Globus pallidus (tissue), 1 donor: ENCODE measurements around the gene PLEKHG3.
"Not testable (repeated sequence)": the region's sequence is repeated elsewhere in the genome, so short reads cannot be mapped to it uniquely, and the experiment has no call there.

Source experiments
- DNase-seq: peaks from one replicate; pipeline ENCODE4 v3.0.0-alpha.2; 2015; ENCODE audit warnings: low spot score

PLEKHG3 gene

DNA sequence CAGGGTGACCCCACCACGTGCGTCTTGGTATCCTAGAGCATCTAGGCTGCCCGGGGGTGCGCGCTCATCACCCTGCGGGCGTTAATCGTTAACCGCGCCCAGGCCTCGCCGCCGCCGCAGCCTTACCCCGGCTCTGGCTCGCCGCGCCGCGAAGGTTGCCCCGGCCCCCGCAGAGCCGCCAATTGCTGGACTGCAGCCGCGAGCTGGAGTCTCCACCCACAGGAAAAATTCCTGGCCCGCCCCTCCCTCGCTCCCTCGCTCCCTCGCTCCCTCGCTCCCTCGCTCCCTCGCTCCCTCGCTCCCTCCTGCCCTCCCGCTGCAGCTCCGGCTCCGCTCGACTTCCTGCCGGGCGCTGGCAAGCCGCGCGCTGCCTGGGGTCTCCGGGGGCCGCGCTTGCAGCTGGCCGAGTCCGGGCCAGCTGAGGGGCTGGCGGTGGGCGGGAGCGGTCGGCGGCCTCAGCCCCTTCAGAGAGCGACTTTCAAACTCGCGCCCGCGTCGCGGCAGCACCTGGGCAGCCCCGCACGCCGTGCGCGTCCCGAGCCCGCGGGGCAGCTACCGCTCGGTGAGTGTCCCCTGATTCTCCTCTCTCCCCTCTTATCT is at the start of gene PLEKHG3:
Gene PLEKHG3 (plus strand): TSS at position 282 of the 600 bp plus-strand sequence. CDS start 23,208 bp downstream, outside the sequence.
- DNase-seq = peak; percentile 89

DNA sequence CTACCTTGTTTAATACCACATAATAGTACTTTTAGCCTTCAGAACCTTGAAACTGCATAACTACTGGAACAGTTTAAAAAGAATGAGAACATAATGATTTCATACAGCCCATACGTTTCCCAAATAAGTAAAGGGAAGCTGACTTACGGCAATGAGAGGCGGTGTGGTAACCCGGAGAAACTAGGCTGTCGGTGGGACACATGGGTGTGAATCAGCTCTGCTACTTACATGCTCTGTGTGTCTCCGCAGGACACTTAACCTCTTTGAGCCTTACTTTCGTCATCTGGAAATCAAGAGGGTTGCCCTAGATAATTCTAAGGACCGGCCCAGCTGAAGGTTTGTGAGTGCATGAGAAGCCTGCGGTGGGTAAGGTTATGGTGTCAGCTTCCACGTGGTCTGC is 49.3 kb upstream of the PLEKHG3 start:
- DNase-seq = no peak

GRCh38 chr14:64656986-64657385 is 47.2 kb upstream of the PLEKHG3 start:
- no peak for DNase-seq

DNA sequence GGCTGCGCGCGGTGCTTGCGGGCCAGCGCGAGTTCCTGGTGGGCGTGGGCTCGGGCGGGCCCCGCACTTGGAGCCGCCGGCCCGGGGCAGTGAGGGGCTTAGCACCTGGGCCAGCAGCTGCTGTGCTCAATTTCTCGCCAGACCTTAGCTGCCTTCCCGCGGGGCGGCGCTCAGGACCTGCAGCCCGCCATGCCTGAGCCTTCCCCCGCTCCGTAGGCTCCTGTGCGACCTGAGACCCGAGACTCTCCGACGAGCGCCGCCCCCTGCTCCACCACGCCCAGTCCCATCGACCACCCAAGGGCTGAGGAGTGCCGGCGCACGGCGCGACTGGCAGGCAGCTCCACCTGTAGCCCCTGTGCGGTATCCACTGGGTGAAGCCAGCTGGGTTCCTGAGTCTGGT is 46.0 kb upstream of the PLEKHG3 start:
- DNase-seq = no peak

- not testable (repeated sequence) for DNase-seq
Observed at GRCh38 chr14:64658700-64659264, 45.4 kb upstream of the PLEKHG3 start.

GRCh38 chr14:64659366-64659765 is 44.9 kb upstream of the PLEKHG3 start:
- no peak for DNase-seq

- DNase-seq = no peak
Observed at GRCh38 chr14:64663174-64663573, 41.0 kb upstream of the PLEKHG3 start.

- peak; percentile 83 for DNase-seq
Observed at GRCh38 chr14:64671591-64671990, 32.6 kb upstream of the PLEKHG3 start.

GRCh38 chr14:64673316-64673715 is 30.9 kb upstream of the PLEKHG3 start:
- no peak for DNase-seq

DNA sequence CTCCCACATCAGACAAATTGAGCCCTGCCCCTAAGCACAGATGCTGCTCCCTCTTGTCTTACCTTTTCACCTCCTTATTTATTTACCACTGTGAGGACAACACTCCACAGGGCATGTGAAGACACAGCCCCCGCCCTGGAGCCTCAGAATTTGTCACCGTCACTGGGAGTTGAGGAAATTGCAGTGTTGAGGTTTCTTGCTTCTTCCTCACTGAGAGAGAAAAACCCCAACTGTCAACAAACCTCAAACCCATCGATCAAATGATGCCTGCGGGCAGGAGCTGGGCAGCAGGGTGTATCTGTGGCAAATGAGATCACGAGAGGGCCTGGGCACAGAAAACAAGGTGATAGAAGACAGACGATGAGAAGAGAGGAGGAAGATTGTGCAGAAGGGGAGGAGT is 30.5 kb upstream of the PLEKHG3 start:
- no peak for DNase-seq

GRCh38 chr14:64674829-64675228 is 29.4 kb upstream of the PLEKHG3 start:
- DNase-seq = no peak

DNA sequence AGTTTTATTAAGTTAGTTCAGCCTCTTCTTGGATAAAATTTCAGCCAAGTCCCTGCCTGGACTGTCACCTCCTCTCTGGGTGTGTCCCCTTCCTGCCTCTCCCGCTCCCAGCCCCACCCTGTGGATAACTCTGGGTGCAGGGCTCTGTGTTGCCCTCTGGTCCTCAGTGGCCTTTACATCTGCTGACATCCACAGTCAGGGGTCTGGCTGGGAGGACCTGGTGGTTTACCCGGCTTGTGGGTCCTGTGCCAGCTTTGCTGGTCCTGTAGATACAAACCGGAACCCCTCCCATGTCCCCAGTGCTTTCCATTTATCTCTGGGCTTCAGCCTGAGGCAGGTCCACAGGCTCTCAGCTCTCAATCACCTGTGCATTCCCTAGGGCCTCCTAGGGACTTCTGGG is 28.9 kb upstream of the PLEKHG3 start:
- no peak for DNase-seq

- no peak for DNase-seq
Observed at GRCh38 chr14:64676410-64677008, 27.7 kb upstream of the PLEKHG3 start.

DNA sequence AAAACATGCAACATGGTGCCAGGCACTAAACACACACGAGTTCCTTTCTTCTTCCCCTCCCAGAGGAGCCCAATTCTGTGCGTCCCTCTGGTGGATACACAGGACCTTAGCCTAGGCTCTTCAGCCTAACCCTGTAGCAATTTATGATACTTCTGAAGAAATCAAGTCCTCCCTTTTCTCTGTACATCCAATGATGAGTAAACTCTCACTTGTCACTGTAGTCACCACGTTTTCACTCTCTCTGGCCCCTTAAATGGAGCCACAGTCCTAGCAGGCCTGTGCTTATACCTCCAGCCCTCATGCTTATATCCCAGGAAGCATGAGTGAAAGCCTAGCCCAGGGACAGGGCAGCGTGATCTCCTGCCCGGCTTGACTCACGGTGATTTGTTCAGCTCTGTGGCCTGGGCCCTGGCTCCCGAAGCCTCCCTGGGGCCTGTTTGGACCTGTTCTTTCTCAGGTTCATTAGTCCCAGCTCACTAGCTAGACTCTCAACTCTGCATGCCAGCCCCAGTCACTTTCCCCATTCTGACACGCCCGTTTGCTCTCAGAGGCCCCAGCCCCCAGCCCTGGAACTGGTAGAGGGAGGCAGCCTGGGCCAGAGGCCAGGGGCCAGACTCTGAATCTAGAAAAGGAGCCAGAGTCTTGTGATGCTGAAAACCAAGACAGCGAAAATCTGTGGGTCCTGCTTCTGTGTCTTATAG is 24.1 kb upstream of the PLEKHG3 start:
- DNase-seq = no peak

DNA sequence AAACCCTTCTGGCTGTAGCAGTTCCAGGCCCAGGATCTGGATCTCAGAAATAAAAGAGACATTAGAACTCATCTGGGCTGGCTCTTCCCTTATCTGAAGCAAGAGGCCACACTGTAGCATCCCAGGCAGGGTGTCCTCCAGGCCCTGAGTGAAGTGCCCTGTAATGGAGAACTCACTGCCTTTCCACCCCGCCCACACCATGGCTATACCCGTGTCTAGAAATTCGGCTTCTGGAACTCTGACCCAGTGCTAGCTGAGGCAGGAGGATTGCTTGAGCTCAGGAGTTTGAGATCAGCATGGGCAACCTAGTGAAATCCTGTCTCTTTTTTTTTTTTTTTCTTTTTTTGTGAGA is 23.5 kb upstream of the PLEKHG3 start:
- DNase-seq = no peak

DNA sequence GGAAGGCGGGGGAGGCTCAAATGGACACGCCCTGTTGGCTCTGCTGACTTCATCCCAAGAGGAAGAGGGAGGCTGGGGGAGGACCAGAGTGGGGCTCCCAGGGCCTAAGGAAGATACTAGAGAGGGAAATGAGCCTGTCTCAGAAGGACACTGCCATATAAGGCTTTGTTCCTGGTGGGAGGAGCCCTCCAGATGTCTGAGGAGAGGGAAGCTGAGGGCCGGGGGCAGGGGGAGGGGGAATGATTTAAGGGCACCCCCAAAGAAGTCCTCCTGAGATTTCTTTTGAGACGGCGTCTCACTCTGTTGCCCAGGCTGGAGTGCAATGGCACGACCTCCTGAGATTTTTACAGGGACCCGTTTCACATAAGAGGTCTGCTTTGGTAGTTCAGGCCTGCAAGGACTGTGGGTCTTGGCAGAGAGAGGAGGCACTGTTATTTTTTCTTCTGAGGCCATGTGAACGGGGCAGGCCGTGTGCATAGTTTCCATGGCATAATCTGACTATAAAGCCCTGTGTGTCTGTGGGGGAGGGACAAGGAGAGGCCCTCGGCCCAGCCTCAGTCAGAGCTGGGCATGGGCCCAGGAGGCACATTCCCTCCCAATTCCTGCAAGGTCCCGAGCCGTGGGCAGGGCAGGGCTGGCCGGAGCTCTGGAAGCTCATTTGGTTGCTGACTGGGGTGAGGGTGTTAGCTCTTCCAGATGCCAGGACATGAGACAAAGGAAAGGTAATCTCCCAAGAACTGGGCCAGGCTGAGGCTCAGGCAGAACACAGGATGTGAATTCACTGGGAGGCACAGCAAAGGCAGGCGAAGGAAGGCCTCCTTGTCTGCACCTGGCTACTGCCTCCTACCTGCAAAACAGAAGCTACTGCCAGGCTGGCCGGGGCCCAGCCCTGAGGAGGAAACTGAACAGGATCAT is 22.2 kb upstream of the PLEKHG3 start:
- DNase-seq = peak; percentile 94

- DNase-seq = peak; percentile 62
Observed at GRCh38 chr14:64682843-64683242, 21.4 kb upstream of the PLEKHG3 start.

DNA sequence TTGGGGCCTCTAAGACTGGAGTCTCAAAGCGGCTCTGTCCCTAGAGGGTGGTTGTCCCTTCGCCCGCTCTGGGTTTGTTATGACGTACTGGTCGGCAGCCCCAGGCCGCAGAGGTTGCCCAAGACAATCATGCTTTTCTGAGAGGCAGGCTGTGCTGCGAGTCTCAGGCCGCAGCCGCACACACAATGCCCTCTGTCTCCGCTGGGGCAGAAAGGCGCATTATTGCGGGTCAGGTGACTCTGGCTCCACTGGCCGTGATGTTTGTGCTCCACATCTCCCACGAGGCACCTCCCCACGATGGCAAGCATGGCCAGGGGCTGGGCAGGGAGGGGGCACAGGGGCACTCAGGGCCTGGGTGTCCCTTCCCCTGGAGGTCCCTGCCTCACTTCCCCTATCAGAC is 21.0 kb upstream of the PLEKHG3 start:
- peak; percentile 97 for DNase-seq

DNA sequence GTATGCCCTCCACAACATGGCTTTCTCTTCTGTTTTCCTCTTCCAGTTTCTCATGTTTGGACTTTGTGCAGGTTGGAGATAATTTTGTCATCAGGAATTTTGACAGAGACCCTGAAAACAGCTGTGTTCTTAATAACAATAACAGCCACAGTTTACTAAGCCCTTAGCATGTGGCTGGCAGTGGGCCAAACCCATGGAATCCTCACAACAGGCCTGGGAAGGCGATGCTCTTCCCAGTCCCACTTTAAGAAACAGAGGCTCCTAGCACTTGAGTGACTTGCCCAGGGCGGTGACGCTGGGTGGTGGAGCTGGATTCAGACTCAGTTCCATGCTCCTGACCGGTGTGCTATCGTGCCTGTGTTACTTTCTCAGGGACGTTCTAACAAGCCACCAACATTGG is 20.1 kb upstream of the PLEKHG3 start:
- DNase-seq = no peak

GRCh38 chr14:64685371-64686281 is 18.6 kb upstream of the PLEKHG3 start:
- no peak for DNase-seq

DNA sequence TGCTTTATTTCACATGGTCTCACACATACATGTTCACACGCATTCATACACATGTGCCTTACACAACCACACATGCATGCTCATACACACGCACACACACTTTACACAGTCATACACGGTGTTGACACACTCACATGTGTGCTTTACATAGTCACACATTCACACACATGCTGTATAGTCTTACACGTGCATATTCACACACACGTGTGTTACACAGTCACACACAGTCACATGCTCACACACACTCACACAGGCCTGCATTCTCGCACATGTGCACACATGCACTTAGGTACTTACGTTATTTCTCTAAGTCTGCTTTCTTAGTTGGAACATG is 18.0 kb upstream of the PLEKHG3 start:
- DNase-seq = no peak
